HG03565 (cell line): Measurements from ENCODE around the gene FAM83C.

ENCODE experiments used
- ATAC-seq: cut with Tn5 transposase; IDR thresholded peaks from one replicate; pipeline ENCODE4 v1.9.1; 2021; ENCODE audit warnings: mild to moderate bottlenecking, moderate library complexity; ENCODE audit not compliant: unreplicated experiment

Gene FAM83C

DNA sequence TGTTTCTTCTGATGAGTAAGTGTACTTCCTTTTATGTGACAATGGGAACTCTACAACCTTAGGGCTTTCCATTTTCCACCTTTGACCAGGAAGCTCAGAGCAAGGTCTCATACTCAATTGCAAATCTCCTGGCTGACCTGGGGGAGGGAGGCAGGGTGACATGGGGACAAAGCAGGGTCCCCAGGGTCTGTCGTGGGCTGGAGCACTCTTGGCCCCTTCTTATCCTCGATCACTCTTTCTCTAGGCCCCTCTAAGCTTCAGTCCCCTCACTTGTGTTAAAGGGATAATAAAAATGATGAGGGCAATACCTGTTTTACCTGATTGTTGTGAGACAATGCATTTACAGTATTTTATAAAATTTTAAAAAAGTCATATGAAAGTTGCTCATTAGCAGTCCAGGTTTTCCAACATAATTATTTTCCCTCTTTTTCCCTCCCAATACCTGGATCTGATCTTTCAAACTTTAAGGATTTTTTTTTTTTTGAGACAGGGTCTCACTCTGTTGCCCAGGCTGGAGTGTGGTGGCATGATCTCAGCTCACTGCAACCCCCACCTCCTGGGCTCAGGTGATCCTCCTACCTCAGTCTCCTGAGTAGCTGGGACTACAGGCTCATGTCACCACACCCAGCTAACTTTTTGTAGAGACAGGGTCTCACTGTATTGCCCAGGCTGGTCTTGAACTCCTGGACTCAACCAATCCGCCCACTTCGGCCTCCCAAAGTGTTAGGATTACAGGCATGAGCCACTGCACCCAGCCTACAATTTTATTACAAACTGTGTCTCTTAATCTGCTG lies 8.4 kb upstream of the FAM83C start:
- ATAC-seq: no peak

DNA sequence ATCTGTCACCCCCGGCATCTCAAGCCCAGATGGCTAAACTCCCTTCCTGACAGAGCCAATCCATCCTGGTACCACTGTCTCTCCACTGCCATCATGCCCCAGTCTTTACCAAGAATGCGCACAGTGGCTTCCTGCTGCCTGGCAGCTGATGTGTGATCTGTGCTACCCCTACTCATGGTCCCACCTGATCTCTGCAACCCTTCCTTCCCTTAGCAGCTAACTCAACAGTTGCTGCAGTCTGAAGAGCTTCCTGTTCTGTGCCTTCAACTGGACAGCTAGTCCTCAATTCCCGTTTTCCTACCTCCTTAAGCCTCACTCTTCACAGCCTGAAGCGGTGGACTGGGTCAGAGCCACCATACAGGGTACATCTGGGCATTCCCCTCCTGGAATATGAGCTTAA lies 7.6 kb upstream of the FAM83C start:
- ATAC-seq: no peak

- ATAC-seq: no peak
Measured at GRCh38 chr20:35298264-35298663, 6.0 kb upstream of the FAM83C start.

DNA sequence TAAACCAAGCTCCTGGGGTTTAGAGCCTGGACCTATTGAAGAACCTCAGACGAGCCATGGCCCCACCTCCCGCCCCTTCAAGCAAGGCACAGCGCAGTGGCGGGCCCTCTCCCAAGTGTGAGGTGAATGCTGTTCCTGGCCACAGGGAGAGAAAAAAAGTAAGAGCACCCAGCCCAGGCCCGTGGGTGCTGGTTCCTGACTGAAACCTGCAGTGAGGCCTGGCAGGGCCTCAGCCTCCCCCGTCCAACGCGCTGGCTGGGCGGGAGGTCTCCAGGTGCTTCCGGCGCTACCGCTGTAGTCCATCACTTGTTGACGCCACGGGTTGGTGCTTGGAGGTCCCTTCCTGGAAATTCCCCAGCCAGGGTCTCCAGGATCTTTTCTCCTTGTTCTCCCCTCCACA lies 5.5 kb upstream of the FAM83C start:
- ATAC-seq: no peak

GRCh38 chr20:35297155-35297554 lies 4.9 kb upstream of the FAM83C start:
- no peak for ATAC-seq

GRCh38 chr20:35296101-35296554 lies 3.9 kb upstream of the FAM83C start:
- no peak for ATAC-seq

- no peak for ATAC-seq
Measured at GRCh38 chr20:35295674-35296073, 3.4 kb upstream of the FAM83C start.

DNA sequence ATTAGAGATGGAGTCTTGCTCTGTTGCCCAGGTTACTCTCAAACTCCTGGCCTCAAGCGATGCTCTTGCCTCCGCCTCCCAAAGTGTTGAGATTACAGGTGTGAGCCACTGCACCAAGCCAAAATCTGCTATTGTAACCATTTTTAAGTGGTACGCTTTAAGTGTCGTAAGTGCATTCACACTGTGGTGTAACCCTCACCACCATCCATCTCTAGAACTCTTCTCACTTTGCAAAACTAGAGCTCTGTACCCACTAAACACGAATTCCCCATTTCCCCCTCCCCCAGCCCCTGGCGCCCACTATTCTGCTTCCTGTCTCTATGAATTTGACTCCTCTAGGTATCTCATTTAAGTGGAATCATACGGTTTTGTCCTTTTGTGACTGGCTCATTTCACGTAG lies 2.8 kb upstream of the FAM83C start:
- ATAC-seq: no peak

GRCh38 chr20:35294293-35294685 lies 2.1 kb upstream of the FAM83C start:
- no peak for ATAC-seq

DNA sequence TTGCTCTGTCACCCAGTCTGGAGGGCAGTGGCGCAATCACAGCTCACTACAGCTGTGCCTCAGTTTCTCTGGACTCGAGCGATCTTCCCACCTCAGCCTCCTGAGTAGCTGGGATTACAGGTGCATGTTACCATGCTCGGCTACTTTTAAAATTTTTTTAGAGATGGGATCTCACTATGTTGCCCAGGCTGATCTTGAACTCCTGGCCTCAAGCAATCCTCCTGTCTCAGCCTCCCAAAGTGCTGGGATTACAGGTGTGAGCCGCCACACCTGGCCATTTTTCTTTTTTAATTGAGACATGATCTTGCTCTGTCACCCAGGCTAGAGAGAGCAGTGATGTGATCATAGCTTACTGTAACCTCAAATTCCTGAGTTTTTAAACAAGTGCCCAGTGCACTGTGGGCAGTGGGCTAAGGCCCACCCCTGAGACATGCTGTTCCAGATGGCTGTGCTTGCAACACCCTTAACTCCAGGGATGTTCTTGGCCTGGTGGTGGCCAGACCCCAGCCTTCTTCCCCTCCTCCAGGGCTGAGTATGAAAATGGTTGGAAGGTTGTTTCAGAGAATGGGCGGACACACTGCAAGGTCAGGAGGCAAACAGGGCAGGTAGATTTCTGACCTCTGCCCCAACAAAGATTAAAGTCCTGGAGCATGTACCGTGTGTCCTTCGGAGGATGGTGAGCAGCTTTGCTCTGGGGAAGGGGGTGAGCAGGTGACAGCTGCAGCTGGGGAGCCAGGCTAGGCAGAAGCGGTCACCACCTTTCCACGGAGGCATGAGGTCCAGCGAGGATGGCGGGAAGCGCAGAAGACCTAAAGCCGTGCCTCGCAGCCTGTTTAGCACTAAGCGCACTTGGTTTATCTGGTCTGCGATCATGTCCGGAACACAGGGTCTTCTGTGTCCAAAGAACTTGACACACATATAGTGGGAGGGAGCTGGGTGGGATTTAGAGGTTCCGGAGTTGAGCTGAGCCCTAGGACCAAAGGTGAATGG lies 1.4 kb upstream of the FAM83C start:
- ATAC-seq: no peak

DNA sequence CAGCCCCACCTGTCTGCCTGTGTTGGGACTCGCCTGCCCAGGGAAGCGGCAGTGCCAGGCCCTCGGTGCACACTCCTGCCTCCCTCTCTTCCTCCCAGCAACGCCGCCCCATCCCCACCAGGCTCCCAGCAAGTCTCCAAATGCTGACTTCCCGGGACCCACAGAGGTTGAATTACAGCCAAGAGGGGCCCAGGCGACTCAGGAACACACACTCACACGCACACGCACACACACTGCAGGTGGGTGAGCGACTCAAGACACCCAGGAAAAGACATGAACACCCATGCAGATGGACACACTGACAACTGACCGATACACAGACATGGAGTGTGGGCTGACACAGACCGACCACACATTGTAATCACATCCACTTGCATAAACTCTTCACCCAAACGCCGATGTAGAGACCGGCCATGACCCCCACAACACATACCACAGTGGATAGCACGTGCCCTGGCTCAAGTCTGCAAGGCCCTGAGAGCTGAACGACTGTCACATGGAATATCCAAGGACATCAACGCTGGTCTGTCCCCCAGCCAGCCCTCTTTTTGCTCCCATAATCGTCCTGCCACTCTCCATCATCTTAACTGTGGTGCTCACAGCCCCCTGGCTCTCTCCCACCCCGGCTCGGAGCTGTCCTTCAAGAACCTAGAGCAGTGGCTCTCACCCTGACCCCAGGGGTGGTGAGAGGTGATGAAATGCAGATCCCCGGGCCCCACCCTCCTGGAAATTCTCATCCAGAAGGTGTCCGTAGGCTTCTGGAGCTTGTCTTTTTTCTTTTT lies 470 bp upstream of the FAM83C start:
- no peak for ATAC-seq

DNA sequence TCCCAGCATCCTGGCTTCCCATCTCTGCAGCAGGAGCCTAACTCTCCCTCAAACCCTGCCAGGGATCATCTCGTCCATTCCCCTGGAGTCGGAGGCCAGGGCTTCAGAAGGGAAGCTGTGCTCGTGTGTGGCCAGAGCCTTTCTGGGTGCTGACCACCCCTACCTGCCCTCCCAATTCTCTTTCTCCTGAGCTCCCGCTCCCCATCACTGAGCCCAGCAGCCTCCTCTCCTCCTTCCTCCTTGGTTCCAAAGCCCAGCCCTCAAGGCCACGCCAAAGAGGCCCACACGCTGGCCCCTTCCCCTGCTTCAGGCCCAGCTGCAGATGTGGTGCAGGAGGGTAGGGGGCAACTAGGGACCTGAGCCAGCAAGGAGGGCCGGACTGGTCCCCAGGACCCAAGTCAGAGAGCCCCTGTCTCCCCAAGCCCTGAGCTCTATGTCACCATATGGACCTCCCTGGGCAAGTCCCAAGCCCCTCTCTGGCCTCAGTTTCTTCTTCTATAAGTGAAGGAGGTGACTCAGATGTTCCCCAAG lies 1.3 kb downstream of the FAM83C start:
- no peak for ATAC-seq

DNA sequence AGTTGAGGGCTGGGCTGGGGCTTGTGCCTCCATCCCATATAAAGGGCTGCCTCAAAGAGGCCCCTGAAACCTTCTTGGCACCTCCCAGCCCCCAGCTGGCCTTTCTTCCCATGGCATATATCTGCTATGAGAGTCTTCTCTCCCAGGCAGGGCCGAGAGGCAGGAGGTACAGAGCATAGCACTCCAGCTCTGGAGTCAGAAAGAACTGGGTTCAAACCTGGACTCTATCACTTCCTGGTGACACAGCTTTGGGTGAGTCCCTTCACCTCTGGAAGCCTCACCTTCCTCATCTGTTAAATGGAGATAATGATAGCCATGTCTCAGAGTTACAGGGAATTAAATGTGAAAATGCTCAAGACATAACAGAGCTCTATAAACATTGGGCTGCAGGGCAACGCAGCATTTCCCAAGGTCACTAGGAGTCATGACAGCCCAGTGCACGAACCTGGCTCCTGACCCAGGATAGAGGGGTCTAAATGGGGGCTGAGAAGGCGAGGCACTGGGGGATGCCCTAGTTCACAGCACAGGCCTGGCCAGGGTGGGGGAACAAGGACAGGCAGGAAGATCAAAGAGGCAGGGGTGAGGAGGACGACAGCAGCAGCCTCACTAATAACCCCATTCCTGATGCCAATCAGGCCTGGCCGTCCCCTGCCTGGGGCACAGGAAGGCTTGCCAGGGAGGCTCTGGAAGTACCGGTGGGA lies 1.9 kb downstream of the FAM83C start:
- no peak for ATAC-seq

GRCh38 chr20:35288325-35289060 lies 3.7 kb downstream of the FAM83C start:
- ATAC-seq: no peak

GRCh38 chr20:35287509-35288324 lies 4.5 kb downstream of the FAM83C start:
- no peak for ATAC-seq

GRCh38 chr20:35286899-35287508 lies 5.2 kb downstream of the FAM83C start:
- ATAC-seq: no peak

DNA sequence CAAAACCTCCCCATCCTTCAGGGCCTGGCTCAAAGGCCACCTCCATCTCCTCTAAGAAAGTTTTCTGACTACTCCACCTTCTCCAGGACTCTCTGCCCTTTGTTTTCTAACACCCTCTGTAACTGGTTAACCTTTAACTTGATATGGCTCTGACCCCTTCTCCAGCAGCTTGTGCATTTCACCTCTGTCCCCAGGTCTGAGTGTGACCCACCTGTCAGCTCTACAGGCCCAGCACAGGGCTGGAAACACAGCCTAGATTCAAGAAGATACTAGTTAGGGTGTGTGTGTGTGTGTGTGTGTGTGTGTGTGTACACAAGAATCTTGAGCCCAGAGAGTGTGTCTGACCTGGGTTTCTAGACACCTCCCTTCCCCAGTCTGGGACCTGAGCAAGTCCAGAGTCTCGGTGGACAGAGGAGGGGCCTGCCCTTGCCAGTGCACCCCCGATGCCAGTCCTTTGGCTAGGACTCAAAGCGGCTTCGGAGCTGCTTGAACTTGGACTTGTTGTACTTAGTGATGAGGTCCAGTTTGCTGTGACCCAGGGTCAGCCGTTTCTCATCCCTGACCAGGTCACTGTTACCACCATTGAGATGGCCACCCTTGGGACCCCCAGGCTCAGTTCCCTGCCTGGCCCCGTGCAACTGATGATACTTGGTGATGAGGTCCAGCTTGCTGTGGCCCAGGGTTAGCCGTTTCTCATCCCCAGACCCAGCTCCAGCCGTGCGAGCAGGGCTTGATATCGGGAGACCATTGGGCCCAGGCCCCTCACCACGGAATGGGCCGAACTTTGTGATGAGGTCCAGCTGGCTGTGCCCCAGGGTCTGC lies 5.9 kb downstream of the FAM83C start:
- ATAC-seq: no peak

- no peak for ATAC-seq
Measured at GRCh38 chr20:35285806-35286076, 6.5 kb downstream of the FAM83C start.
